PFSK-1 (cell line): ENCODE results near the gene ARHGAP42.

ENCODE experiments used
- FOXP2 ChIP-seq: optimal IDR thresholded peaks from 2 replicates; pipeline ENCODE3; 2011; ENCODE audit warnings: borderline replicate concordance, control low read depth, inconsistent platforms; ENCODE audit not compliant: insufficient read depth; ENCODE audit errors: extremely low read length, extremely low read depth
- POLR2AphosphoS5 ChIP-seq: IDR thresholded peaks from 2 replicates; pipeline ENCODE4 v1.6.1; 2012; ENCODE audit warnings: low read depth, mild to moderate bottlenecking, control low read depth, low read length, moderate library complexity
- SIN3A ChIP-seq: IDR thresholded peaks from 2 replicates; pipeline ENCODE4 v1.6.1; 2012; ENCODE audit warnings: mild to moderate bottlenecking, low read length, moderate library complexity, borderline replicate concordance; ENCODE audit not compliant: insufficient read depth
- TAF1 ChIP-seq: IDR thresholded peaks from 2 replicates; pipeline ENCODE4 v1.6.1; 2012; ENCODE audit warnings: low read length, control low read depth, borderline replicate concordance; ENCODE audit not compliant: insufficient read depth
- TF ChIP-seq, protein P1 (sequence below), 2 experiments: IDR thresholded peaks; 2 replicates each; pipeline versions ENCODE4 v1.6.1 to v1.8.0; 2011 to 2012; ENCODE audit warnings: low read depth in 2 of 2, low read length in 2 of 2, control low read depth in 1 of 2, inconsistent platforms in 1 of 2, mild to moderate bottlenecking in 1 of 2, moderate library complexity in 1 of 2; ENCODE audit not compliant: insufficient read depth in 1 of 2

The ARHGAP42 gene

DNA sequence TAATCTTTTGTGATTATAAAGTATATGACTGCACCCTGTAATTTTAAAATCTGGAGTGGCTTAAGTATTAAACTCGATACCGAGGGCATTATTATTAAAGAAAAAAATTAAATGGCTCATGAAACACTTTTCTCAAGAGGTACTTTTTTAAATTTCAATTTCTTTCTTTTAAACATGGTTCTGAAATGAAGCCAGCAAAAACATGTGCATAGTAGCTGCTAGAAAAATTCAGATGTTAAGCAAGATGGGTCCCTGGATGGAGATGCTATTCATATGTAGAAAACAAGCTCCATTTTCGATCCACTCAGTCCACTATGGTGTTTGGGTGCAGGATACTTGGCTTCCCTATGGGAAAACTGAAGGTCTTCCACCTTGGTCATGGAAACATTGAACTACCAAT lies 253.0 kb downstream of the ARHGAP42 start:
- TF ChIP-seq TAF1 (no peak), FOXP2 (no peak), SIN3A (no peak), POLR2AphosphoS5 (no peak)
- TF ChIP-seq, protein P1, sequence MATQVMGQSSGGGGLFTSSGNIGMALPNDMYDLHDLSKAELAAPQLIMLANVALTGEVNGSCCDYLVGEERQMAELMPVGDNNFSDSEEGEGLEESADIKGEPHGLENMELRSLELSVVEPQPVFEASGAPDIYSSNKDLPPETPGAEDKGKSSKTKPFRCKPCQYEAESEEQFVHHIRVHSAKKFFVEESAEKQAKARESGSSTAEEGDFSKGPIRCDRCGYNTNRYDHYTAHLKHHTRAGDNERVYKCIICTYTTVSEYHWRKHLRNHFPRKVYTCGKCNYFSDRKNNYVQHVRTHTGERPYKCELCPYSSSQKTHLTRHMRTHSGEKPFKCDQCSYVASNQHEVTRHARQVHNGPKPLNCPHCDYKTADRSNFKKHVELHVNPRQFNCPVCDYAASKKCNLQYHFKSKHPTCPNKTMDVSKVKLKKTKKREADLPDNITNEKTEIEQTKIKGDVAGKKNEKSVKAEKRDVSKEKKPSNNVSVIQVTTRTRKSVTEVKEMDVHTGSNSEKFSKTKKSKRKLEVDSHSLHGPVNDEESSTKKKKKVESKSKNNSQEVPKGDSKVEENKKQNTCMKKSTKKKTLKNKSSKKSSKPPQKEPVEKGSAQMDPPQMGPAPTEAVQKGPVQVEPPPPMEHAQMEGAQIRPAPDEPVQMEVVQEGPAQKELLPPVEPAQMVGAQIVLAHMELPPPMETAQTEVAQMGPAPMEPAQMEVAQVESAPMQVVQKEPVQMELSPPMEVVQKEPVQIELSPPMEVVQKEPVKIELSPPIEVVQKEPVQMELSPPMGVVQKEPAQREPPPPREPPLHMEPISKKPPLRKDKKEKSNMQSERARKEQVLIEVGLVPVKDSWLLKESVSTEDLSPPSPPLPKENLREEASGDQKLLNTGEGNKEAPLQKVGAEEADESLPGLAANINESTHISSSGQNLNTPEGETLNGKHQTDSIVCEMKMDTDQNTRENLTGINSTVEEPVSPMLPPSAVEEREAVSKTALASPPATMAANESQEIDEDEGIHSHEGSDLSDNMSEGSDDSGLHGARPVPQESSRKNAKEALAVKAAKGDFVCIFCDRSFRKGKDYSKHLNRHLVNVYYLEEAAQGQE (IDR thresholded peaks at IDR 0.05; ENCODE audit: insufficient read depth in 1 of 2, low read depth in 2 of 2, low read length in 2 of 2), result no peak

DNA sequence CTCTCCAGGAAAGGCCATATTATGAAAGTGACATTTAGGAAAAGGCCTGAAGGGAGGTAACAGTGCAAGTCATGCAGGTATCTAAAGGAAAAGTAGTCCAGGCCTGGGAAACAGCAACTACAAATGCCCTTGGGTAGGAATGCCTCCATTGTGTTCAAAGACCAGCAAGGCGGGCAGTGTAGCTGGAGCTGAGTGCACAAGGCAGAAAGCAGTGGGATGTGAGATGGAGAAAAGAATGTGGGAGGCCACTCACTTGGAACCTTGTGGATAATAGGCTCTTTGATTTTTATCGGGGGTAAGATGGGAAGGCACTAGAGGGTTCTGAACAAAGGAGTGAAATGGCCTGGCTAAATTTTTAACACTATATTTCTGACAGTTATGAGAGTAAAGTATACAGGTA lies 253.9 kb downstream of the ARHGAP42 start:
- TF ChIP-seq POLR2AphosphoS5, result no peak
- no peak for TF ChIP-seq TAF1
- TF ChIP-seq FOXP2, result no peak
- TF ChIP-seq SIN3A, result no peak
- TF ChIP-seq, protein P1 (IDR thresholded peaks at IDR 0.05; ENCODE audit: insufficient read depth in 1 of 2, low read depth in 2 of 2, low read length in 2 of 2), result no peak

DNA sequence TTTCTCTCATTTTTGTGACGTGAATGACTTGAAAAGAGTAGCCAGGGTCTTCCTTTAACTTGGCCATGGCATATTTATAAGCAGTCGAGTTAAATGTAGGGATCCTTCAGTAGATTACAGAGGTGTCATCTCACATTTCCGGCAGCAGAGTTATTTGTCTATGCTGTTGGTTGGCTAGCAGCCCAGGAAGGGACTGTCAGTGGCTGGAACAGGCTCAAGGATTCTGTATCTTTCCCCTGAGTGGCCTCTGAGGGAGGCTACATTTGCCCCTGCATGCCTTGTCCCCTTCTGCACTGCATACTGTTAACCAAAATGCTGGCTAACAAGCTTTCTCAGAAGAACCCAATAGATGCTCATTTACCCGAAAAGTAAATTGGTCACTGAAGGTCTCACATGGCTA lies 254.9 kb downstream of the ARHGAP42 start:
- no peak for TF ChIP-seq FOXP2
- TF ChIP-seq, protein P1 (IDR thresholded peaks at IDR 0.05; ENCODE audit: insufficient read depth in 1 of 2, low read depth in 2 of 2, low read length in 2 of 2), result no peak
- TF ChIP-seq POLR2AphosphoS5, result no peak
- no peak for TF ChIP-seq TAF1
- TF ChIP-seq SIN3A, result no peak

DNA sequence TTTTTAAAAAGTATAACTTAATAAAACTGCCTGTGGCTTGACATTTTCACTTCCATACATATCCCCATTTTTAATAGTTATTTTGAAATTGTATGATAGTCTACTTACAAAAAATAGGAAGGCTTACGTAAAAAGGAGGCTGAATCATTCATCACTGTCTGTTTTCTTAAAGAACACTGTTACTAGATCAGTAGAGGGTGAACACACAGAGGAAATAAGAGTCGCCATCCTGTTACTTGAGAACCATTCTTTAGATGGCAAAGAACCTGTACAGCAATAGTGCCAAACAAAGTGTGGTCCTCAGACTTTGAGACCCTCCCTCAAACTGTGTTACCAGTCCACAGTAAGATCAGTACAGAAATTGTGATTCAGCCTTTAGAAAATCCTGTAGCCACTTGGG lies 261.8 kb downstream of the ARHGAP42 start:
- TF ChIP-seq FOXP2 (no peak), POLR2AphosphoS5 (no peak), SIN3A (no peak), TAF1 (no peak)
- TF ChIP-seq, protein P1 (IDR thresholded peaks at IDR 0.05; ENCODE audit: insufficient read depth in 1 of 2, low read depth in 2 of 2, low read length in 2 of 2), result no peak

DNA sequence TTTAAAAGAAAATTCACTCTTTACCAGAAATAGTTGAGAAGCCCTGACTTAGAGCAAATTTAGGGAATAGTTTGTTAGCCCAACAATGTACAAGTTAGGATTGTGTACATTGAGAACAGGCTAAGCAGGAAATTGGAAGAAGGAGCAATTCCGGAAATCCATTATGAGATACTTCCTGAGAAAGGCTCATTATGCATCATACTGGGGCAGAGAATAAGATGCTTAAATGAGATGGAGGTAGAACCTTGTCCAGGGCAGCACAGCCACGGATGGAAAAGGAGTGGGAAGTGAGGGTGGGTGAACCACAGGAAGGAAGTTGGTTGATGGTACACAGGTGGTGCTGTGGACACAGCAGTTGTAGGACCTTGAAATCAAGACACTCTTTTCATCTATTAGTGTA lies 262.4 kb downstream of the ARHGAP42 start:
- TF ChIP-seq, protein P1 (IDR thresholded peaks at IDR 0.05; ENCODE audit: insufficient read depth in 1 of 2, low read depth in 2 of 2, low read length in 2 of 2), result no peak
- TF ChIP-seq POLR2AphosphoS5 (no peak), TAF1 (no peak), FOXP2 (no peak), SIN3A (no peak)
